GM18520 (cell line): Measurements from ENCODE around the gene TXK.

Source experiments
- ATAC-seq: cut with Tn5 transposase; IDR thresholded peaks from one replicate; pipeline ENCODE4 v1.9.1; 2021; ENCODE audit not compliant: unreplicated experiment

The TXK gene

GRCh38 chr4:48138511-48138910, 4.5 kb upstream of the TXK start:
- no peak for ATAC-seq

GRCh38 chr4:48137846-48138245, 3.8 kb upstream of the TXK start:
- no peak for ATAC-seq

- ATAC-seq = no peak
Observed at GRCh38 chr4:48133669-48134068, 381 bp downstream of the TXK start.

GRCh38 chr4:48131736-48132135, 2.3 kb downstream of the TXK start:
- ATAC-seq = no peak

- ATAC-seq = no peak
Observed at GRCh38 chr4:48130100-48130499, 4.0 kb downstream of the TXK start.

GRCh38 chr4:48129307-48130014, 4.6 kb downstream of the TXK start:
- ATAC-seq = no peak

GRCh38 chr4:48127682-48128404, 6.2 kb downstream of the TXK start:
- peak; percentile 83 for ATAC-seq

- no peak for ATAC-seq
Observed at GRCh38 chr4:48127231-48127630, 6.8 kb downstream of the TXK start.

GRCh38 chr4:48126621-48127020, 7.4 kb downstream of the TXK start:
- no peak for ATAC-seq

- no peak for ATAC-seq
Observed at GRCh38 chr4:48124870-48125269, 9.2 kb downstream of the TXK start.

GRCh38 chr4:48122756-48123155, 11.3 kb downstream of the TXK start:
- no peak for ATAC-seq

GRCh38 chr4:48121180-48121579, 12.9 kb downstream of the TXK start:
- no peak for ATAC-seq

- no peak for ATAC-seq
Observed at GRCh38 chr4:48120132-48120531, 13.9 kb downstream of the TXK start.

- ATAC-seq = no peak
Observed at GRCh38 chr4:48119646-48120045, 14.4 kb downstream of the TXK start.

- ATAC-seq = no peak
Observed at GRCh38 chr4:48118081-48118480, 16.0 kb downstream of the TXK start.

- no peak for ATAC-seq
Observed at GRCh38 chr4:48116582-48116981, 17.5 kb downstream of the TXK start.

GRCh38 chr4:48114412-48114811, 19.6 kb downstream of the TXK start:
- ATAC-seq = no peak

- ATAC-seq = no peak
Observed at GRCh38 chr4:48112017-48112667, 21.9 kb downstream of the TXK start.

- no peak for ATAC-seq
Observed at GRCh38 chr4:48110452-48110978, 23.5 kb downstream of the TXK start.

- no peak for ATAC-seq
Observed at GRCh38 chr4:48109413-48110263, 24.4 kb downstream of the TXK start.
